CD4-positive, alpha-beta T cell (primary cell): ENCODE measurements around the gene NMNAT2. TPM values are rescaled to one million over a fixed set of nuclear protein-coding genes. Genes with fewer than 3 reads are reported as not detected.

Experiments used
- ATAC-seq: fragments of 200-7000 bp; cut with Tn5 transposase; one replicate; pipeline ENCODE4 v1.10.0; 2022; ENCODE audit warnings: mild to moderate bottlenecking; ENCODE audit not compliant: poor library complexity
- CTCF ChIA-PET: fragments of 350-600 bp; sonication (Branson Sonifier 250); formaldehyde crosslinking; loops from one replicate; lab custom pipeline; 2021; ENCODE audit warnings: antibody characterized with exemption, inconsistent platforms; lab: Charles Lee
- POLR2A ChIA-PET: fragments of 350-600 bp; sonication (Branson Sonifier 250); formaldehyde crosslinking; loops from one replicate; lab custom pipeline; 2021; ENCODE audit warnings: antibody characterized with exemption, inconsistent platforms; lab: Charles Lee
- DNase-seq, 14 experiments: peaks; one replicate each; pipeline ENCODE4 v3.0.0-alpha.2; 2013 to 2020; ENCODE audit warnings: mixed read lengths in 2 of 14
- H3K27ac ChIP-seq, 2 donors: one replicate each; pipeline versions ENCODE4 v1.5.1 to v1.7.0; 2013; ENCODE audit warnings: low read length in 2 of 2, low read depth in 1 of 2, mild to moderate bottlenecking in 1 of 2
- H3K27me3 ChIP-seq, 2 experiments: 1 replicate in 1 of 2; 2 replicates in 1 of 2; pipeline versions ENCODE4 v1.6.1 to v1.7.0; 2013; ENCODE audit warnings: low read length in 2 of 2, control low read depth in 1 of 2, mild to moderate bottlenecking in 1 of 2, moderate library complexity in 1 of 2; ENCODE audit not compliant: insufficient read depth in 2 of 2, control insufficient read depth in 1 of 2
- H3K36me3 ChIP-seq: one replicate; pipeline ENCODE4 v1.6.1; 2013; ENCODE audit warnings: low read length, control low read depth; ENCODE audit not compliant: insufficient read depth
- H3K4me1 ChIP-seq: one replicate; pipeline ENCODE4 v1.6.1; 2013; ENCODE audit warnings: low read length, control low read depth; ENCODE audit not compliant: insufficient read depth
- H3K4me3 ChIP-seq: one replicate; pipeline ENCODE4 v1.5.1; 2013; ENCODE audit warnings: mild to moderate bottlenecking, low read length, moderate library complexity
- H3K9me3 ChIP-seq, 2 experiments: 1 replicate in 1 of 2; 2 replicates in 1 of 2; pipeline versions ENCODE4 v1.6.1 to v1.7.0; 2013; ENCODE audit warnings: low read length in 2 of 2, mild to moderate bottlenecking in 2 of 2, control low read depth in 1 of 2, moderate library complexity in 1 of 2; ENCODE audit not compliant: control insufficient read depth in 1 of 2, insufficient read depth in 1 of 2
- H3K27ac Mint-ChIP-seq: one replicate; pipeline ENCODE4 v1.8.0; 2020; ENCODE audit warnings: mixed read lengths
- H3K27me3 Mint-ChIP-seq: one replicate; pipeline ENCODE4 v1.8.0; 2021; ENCODE audit warnings: mixed read lengths
- H3K36me3 Mint-ChIP-seq: one replicate; pipeline ENCODE4 v1.8.0; 2021; ENCODE audit warnings: low read depth, mixed read lengths
- H3K4me1 Mint-ChIP-seq: one replicate; pipeline ENCODE4 v1.8.0; 2021; ENCODE audit warnings: low read depth, mixed read lengths
- H3K4me3 Mint-ChIP-seq: one replicate; pipeline ENCODE4 v1.8.0; 2020; ENCODE audit warnings: mild to moderate bottlenecking, mixed read lengths
- H3K9me3 Mint-ChIP-seq: one replicate; pipeline ENCODE4 v1.8.0; 2020; ENCODE audit warnings: mixed read lengths
- CTCF ChIP-seq: fragments of 200-600 bp; IDR thresholded peaks from one replicate; pipeline ENCODE4 v1.8.0; 2022; ENCODE audit warnings: antibody characterized with exemption, mild to moderate bottlenecking
- intact Hi-C, 2 experiments: fragments of 100-400 bp; cut with DNase I in 1 of 2; cut with micrococcal nuclease in 1 of 2; formaldehyde crosslinking; loops; one replicate each; pipeline versions ENCODE4 v1.15.1 to v1.9.0; 2023 to 2025; cut with DNase I, micrococcal nuclease
- total RNA-seq, 174 experiments: library from RNA in 2 of 174; stranded (reverse) in 2 of 174; gene quantifications; one replicate each; pipeline ENCODE4 v1.2.3 and lab custom pipeline; 2021 to 2026

The NMNAT2 gene
- total RNA-seq, 2 experiments from 2014 or later: not detected

- Histone ChIP-seq H3K4me3 (no peak overlapping the region), H3K27ac (no peak overlapping the region), H3K9me3 (no peaks in the 10 kb centered on the region), H3K4me1 (no peaks in the 10 kb centered on the region), H3K27me3 (no peaks in the 10 kb centered on the region), H3K36me3 (no peaks in the 10 kb centered on the region)
- no peaks in the 10 kb centered on the region for H3K9me3 Mint-ChIP-seq
- H3K27me3 Mint-ChIP-seq: peaks cover 34% of the 10 kb centered on the region
- intact Hi-C loops: no loop called here
- no peak for TF ChIP-seq CTCF
- CTCF ChIA-PET: interaction anchor here (1.0 kb wide), 1 partner anchor 52 kb away, joined by 3 read pairs; no protein-coding TSS in a partner anchor
- H3K27ac Mint-ChIP-seq: no peak overlapping the region
- H3K4me3 Mint-ChIP-seq: no peak overlapping the region
- POLR2A ChIA-PET: no interaction called here
- H3K4me1 Mint-ChIP-seq: no peaks in the 10 kb centered on the region
- ATAC-seq (no peak), DNase-seq (no peak)
- no peaks in the 10 kb centered on the region for H3K36me3 Mint-ChIP-seq
These were observed 47.7 kb downstream of the NMNAT2 start for GRCh38 chr1:183370399-183371058.

GRCh38 chr1:183368213-183369108 lies 49.7 kb downstream of the NMNAT2 start:
- H3K9me3 Mint-ChIP-seq: no peaks in the 10 kb centered on the region
- H3K27ac Mint-ChIP-seq: no peak overlapping the region
- H3K4me1 ChIP-seq: no peaks in the 10 kb centered on the region
- no peak overlapping the region for H3K27ac ChIP-seq
- ChIA-PET POLR2A (no interaction called here), CTCF (no interaction called here)
- DNase-seq: no peak
- H3K27me3 ChIP-seq: peaks cover 0 to 3% of the 10 kb centered on the region in 2 experiments
- H3K27me3 Mint-ChIP-seq: peaks cover 24% of the 10 kb centered on the region
- intact Hi-C loops: no loop called here
- H3K4me3 ChIP-seq: no peak overlapping the region
- no peak overlapping the region for H3K4me3 Mint-ChIP-seq
- H3K4me1 Mint-ChIP-seq: no peaks in the 10 kb centered on the region
- H3K36me3 Mint-ChIP-seq: no peaks in the 10 kb centered on the region
- ATAC-seq: no peak
- no peaks in the 10 kb centered on the region for H3K9me3 ChIP-seq
- no peaks in the 10 kb centered on the region for H3K36me3 ChIP-seq
- TF ChIP-seq CTCF: no peak

- Histone ChIP-seq H3K4me1 (no peaks in the 10 kb centered on the region), H3K9me3 (no peaks in the 10 kb centered on the region), H3K27ac (no peak overlapping the region), H3K27me3 (peaks cover 0 to 3% of the 10 kb centered on the region in 2 experiments), H3K4me3 (no peak overlapping the region), H3K36me3 (no peaks in the 10 kb centered on the region)
- H3K4me3 Mint-ChIP-seq: no peak overlapping the region
- H3K27me3 Mint-ChIP-seq: peaks cover 29% of the 10 kb centered on the region
- no peak for ATAC-seq
- no peaks in the 10 kb centered on the region for H3K36me3 Mint-ChIP-seq
- no peak overlapping the region for H3K27ac Mint-ChIP-seq
- ChIA-PET POLR2A (no interaction called here), CTCF (no interaction called here)
- intact Hi-C loops: no loop called here
- no peaks in the 10 kb centered on the region for H3K9me3 Mint-ChIP-seq
- H3K4me1 Mint-ChIP-seq: no peaks in the 10 kb centered on the region
- DNase-seq: no peak
- TF ChIP-seq CTCF: no peak
These were observed 52.1 kb downstream of the NMNAT2 start for GRCh38 chr1:183366116-183366515.
